GM12891 (cell line): ENCODE results near the gene MYO5B.

Source experiments
- POLR2A ChIP-seq: IDR thresholded peaks from 2 replicates; pipeline ENCODE4 v1.6.1; 2011; ENCODE audit warnings: low read depth, low read length, control low read depth
- TAF1 ChIP-seq: IDR thresholded peaks from 2 replicates; pipeline ENCODE4 v1.6.1; 2011; ENCODE audit warnings: low read depth, low read length, control low read depth

DNA sequence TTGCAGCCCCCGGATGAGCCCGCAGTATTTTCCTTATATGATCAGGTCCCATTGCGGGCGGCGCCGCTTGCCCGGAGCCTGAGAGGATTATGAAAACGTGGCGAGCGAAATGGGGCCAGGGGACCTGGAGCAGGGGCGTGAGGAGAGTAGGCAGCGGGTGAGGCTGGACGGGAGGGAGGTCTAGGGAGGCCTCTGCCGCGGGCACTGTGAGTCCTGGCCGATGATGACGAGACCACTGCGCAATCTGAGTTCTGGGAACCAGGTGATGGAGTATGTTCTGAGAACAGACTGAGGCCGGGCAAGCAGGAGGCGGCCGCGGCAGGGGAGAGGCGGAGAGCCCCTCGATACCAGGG lies 380.8 kb downstream of the MYO5B start:
- TF ChIP-seq POLR2A, result no peak
- no peak for TF ChIP-seq TAF1
